Breast epithelium (tissue), 3 donors: ENCODE results near the gene SFXN1.

ENCODE experiments used
- POLR2AphosphoS5 ChIP-seq, 3 donors: sonication (generic); formaldehyde crosslinking; IDR thresholded peaks; one replicate each; pipeline ENCODE4 v1.6.1; 2017; ENCODE audit warnings: antibody characterized with exemption in 3 of 3
- TF ChIP-seq, protein P1 (sequence below), 3 donors: fragments of 450-650 bp; IDR thresholded peaks; one replicate each; pipeline ENCODE4 v1.5.1; 2016 to 2017; ENCODE audit warnings: antibody characterized with exemption in 3 of 3, mild to moderate bottlenecking in 3 of 3, moderate library complexity in 3 of 3

DNA sequence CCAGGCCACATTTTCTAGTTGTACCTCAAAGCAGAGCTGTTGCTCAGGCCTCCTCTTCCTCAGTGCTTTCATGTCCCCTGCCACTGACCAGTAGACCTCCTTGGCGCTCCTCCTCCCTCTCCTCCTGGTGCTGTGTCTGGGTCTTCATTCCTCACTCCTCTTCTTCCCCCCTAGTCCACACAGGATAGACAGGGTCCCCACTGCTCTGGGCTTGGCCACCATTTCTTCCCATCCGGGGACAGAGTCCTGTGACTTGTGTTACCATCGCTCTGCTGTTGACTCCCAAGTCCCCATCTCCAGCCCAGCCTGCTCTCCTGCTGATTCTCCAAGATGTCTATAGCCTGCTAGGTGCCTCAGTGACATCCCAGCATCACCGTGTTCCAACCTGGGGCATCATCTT, 91.3 kb downstream of the SFXN1 start:
- TF ChIP-seq POLR2AphosphoS5 (IDR thresholded peaks at IDR 0.05): no peak
- TF ChIP-seq, protein P1, sequence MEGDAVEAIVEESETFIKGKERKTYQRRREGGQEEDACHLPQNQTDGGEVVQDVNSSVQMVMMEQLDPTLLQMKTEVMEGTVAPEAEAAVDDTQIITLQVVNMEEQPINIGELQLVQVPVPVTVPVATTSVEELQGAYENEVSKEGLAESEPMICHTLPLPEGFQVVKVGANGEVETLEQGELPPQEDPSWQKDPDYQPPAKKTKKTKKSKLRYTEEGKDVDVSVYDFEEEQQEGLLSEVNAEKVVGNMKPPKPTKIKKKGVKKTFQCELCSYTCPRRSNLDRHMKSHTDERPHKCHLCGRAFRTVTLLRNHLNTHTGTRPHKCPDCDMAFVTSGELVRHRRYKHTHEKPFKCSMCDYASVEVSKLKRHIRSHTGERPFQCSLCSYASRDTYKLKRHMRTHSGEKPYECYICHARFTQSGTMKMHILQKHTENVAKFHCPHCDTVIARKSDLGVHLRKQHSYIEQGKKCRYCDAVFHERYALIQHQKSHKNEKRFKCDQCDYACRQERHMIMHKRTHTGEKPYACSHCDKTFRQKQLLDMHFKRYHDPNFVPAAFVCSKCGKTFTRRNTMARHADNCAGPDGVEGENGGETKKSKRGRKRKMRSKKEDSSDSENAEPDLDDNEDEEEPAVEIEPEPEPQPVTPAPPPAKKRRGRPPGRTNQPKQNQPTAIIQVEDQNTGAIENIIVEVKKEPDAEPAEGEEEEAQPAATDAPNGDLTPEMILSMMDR (IDR thresholded peaks at IDR 0.05): no peak
